OCI-LY1 (cell line): ENCODE results near the gene DYSF.

Source experiments
- H2AFZ ChIP-seq: fragments of 200-600 bp; sonication (generic), shearing (Covaris generic); 2 replicates; pipeline ENCODE4 v1.6.0; 2014; ENCODE audit warnings: antibody characterized with exemption, mild to moderate bottlenecking, low read length
- H3F3A ChIP-seq: fragments of 200-600 bp; sonication (generic), shearing (Covaris generic); 2 replicates; pipeline ENCODE4 v1.6.0; 2014; ENCODE audit warnings: mild to moderate bottlenecking, antibody characterized with exemption, low read length, moderate library complexity; ENCODE audit not compliant: insufficient read depth
- H3K27ac ChIP-seq: fragments of 200-600 bp; sonication (generic); 2 replicates; pipeline ENCODE4 v1.5.1; 2014; ENCODE audit warnings: low read length, mixed run types, mild to moderate bottlenecking, low read depth; ENCODE audit not compliant: poor library complexity, severe bottlenecking
- H3K27me3 ChIP-seq: fragments of 200-600 bp; sonication (generic); 2 replicates; pipeline ENCODE4 v1.6.0; 2014; ENCODE audit warnings: antibody characterized with exemption, mild to moderate bottlenecking, low read length, moderate library complexity; ENCODE audit not compliant: insufficient read depth
- H3K36me3 ChIP-seq: fragments of 200-600 bp; sonication (generic); 2 replicates; pipeline ENCODE4 v1.6.1; 2014; ENCODE audit warnings: mild to moderate bottlenecking, antibody characterized with exemption, low read length, moderate library complexity, mixed read lengths; ENCODE audit not compliant: insufficient read depth
- H3K4me1 ChIP-seq: fragments of 200-600 bp; sonication (generic); 2 replicates; pipeline ENCODE4 v1.5.1; 2014; ENCODE audit warnings: mild to moderate bottlenecking, low read length, moderate library complexity; ENCODE audit not compliant: insufficient read depth, severe bottlenecking
- H3K4me2 ChIP-seq: fragments of 200-600 bp; sonication (generic), shearing (Covaris generic); 2 replicates; pipeline ENCODE4 v1.6.1; 2014; ENCODE audit warnings: low read length
- H3K4me3 ChIP-seq: fragments of 200-600 bp; sonication (generic); 2 replicates; pipeline ENCODE4 v1.5.1; 2014; ENCODE audit warnings: low read length, low read depth, mild to moderate bottlenecking, mixed read lengths; ENCODE audit not compliant: poor library complexity, severe bottlenecking
- H3K79me2 ChIP-seq: fragments of 200-600 bp; shearing (Covaris generic); 2 replicates; pipeline ENCODE4 v1.6.1; 2016; ENCODE audit warnings: mixed run types, low read length, mixed read lengths; ENCODE audit not compliant: insufficient read depth
- H3K9ac ChIP-seq: fragments of 200-600 bp; sonication (generic), shearing (Covaris generic); 2 replicates; pipeline ENCODE4 v1.6.1; 2014; ENCODE audit warnings: mild to moderate bottlenecking, low read length, mixed read lengths
- H3K9me2 ChIP-seq: fragments of 200-600 bp; sonication (generic), shearing (Covaris generic); 2 replicates; pipeline ENCODE4 v1.6.1; 2014; ENCODE audit warnings: low read depth, mild to moderate bottlenecking, low read length, mixed read lengths
- H3K9me3 ChIP-seq: fragments of 200-600 bp; shearing (Covaris generic); 2 replicates; pipeline ENCODE4 v1.6.1; 2014; ENCODE audit warnings: low read length, mixed read lengths
- H4K20me1 ChIP-seq: fragments of 200-600 bp; sonication (generic), shearing (Covaris generic); 2 replicates; pipeline ENCODE4 v1.6.0; 2016; ENCODE audit warnings: mild to moderate bottlenecking, low read length; ENCODE audit not compliant: insufficient read depth
- CTCF ChIP-seq: fragments of 200-600 bp; sonication (generic), shearing (Covaris generic); IDR thresholded peaks from 2 replicates; pipeline ENCODE4 v1.5.1; 2017; ENCODE audit warnings: mild to moderate bottlenecking, antibody characterized with exemption, low read length, moderate library complexity, mixed read lengths
- EZH2 ChIP-seq: fragments of 200-600 bp; sonication (generic), shearing (Covaris generic); IDR thresholded peaks from 2 replicates; pipeline ENCODE4 v1.8.0; 2017; ENCODE audit warnings: borderline replicate concordance, mixed run types, mild to moderate bottlenecking, antibody characterized with exemption, low read length, moderate library complexity, mixed read lengths

The DYSF gene

GRCh38 chr2:71602115-71602495, 148.7 kb downstream of the DYSF start:
- Histone ChIP-seq H3K4me2 (no peak overlapping the region), H3F3A (no peaks in the 10 kb centered on the region)

GRCh38 chr2:71602581-71602980, 149.2 kb downstream of the DYSF start:
- no peaks in the 10 kb centered on the region for H3K79me2 ChIP-seq
- H3F3A ChIP-seq = no peaks in the 10 kb centered on the region
- TF ChIP-seq EZH2 (no peak), CTCF (no peak)
- no peak overlapping the region for H3K9ac ChIP-seq
- H3K4me2 ChIP-seq = no peak overlapping the region
- H3K27ac ChIP-seq = no peak overlapping the region
- no peaks in the 10 kb centered on the region; the same call in 1 of the 2 replicates for H3K27me3 ChIP-seq
- no peak overlapping the region for H2AFZ ChIP-seq
- no peaks in the 10 kb centered on the region for H4K20me1 ChIP-seq
- H3K9me2 ChIP-seq = no peaks in the 10 kb centered on the region
- no peaks in the 10 kb centered on the region for H3K9me3 ChIP-seq
- H3K4me3 ChIP-seq = no peak overlapping the region
- no peaks in the 10 kb centered on the region for H3K4me1 ChIP-seq
- no peaks in the 10 kb centered on the region for H3K36me3 ChIP-seq

More at GRCh38 chr2:71602115-71602495, 148.7 kb downstream of the DYSF start:
- H3K9me2 ChIP-seq = no peaks in the 10 kb centered on the region
- TF ChIP-seq CTCF = no peak
- TF ChIP-seq EZH2 = no peak
- no peaks in the 10 kb centered on the region for H3K4me1 ChIP-seq
- H3K4me3 ChIP-seq = no peak overlapping the region
- no peak overlapping the region for H3K27ac ChIP-seq
- no peaks in the 10 kb centered on the region for H3K79me2 ChIP-seq
- no peaks in the 10 kb centered on the region; the same call in 1 of the 2 replicates for H3K27me3 ChIP-seq
- no peak overlapping the region for H2AFZ ChIP-seq
- H3K36me3 ChIP-seq = no peaks in the 10 kb centered on the region
- H3K9me3 ChIP-seq = no peaks in the 10 kb centered on the region
- no peak overlapping the region for H3K9ac ChIP-seq
- no peaks in the 10 kb centered on the region for H4K20me1 ChIP-seq

GRCh38 chr2:71603311-71603811, 150.0 kb downstream of the DYSF start:
- Histone ChIP-seq H3K79me2 (no peaks in the 10 kb centered on the region), H3K27me3 (no peaks in the 10 kb centered on the region; the same call in 1 of the 2 replicates), H3K4me3 (no peak overlapping the region), H4K20me1 (no peaks in the 10 kb centered on the region), H3K27ac (no peak overlapping the region), H3K9me3 (no peaks in the 10 kb centered on the region), H3K9me2 (no peaks in the 10 kb centered on the region), H3F3A (no peaks in the 10 kb centered on the region), H3K9ac (no peak overlapping the region), H2AFZ (no peak overlapping the region), H3K36me3 (no peaks in the 10 kb centered on the region), H3K4me2 (no peak overlapping the region), H3K4me1 (no peaks in the 10 kb centered on the region)
- no peak for TF ChIP-seq CTCF
- TF ChIP-seq EZH2 = no peak
